WTC11 (cell line): ENCODE results near the gene HK2. TPM values are rescaled to one million over a fixed set of nuclear protein-coding genes. Genes with fewer than 3 reads are reported as not detected.

Experiments
- ATAC-seq: fragments of 200-7000 bp; cut with Tn5 transposase; 2 replicates; pipeline ENCODE4 v1.10.0; 2021; ENCODE audit warnings: mild to moderate bottlenecking, moderate library complexity
- CTCF ChIA-PET: fragments of 300-600 bp; sonication (Branson Sonifier 250); formaldehyde crosslinking; loops from one replicate; lab custom pipeline; 2021; ENCODE audit warnings: antibody characterized with exemption; lab: Charles Lee
- POLR2A ChIA-PET: fragments of 350-600 bp; sonication (Branson Sonifier 250); formaldehyde crosslinking; loops from one replicate; lab custom pipeline; 2021; ENCODE audit warnings: antibody characterized with exemption; lab: Charles Lee
- DNase-seq: peaks from one replicate; pipeline ENCODE4 v3.0.0; 2021; ENCODE audit warnings: low spot score
- H3K27ac Mint-ChIP-seq: 2 replicates; pipeline ENCODE4 v1.8.0; 2021; ENCODE audit warnings: mixed read lengths
- H3K27me3 Mint-ChIP-seq: 2 replicates; pipeline ENCODE4 v1.8.0; 2021; ENCODE audit warnings: low read depth, mild to moderate bottlenecking, moderate library complexity, mixed read lengths
- H3K36me3 Mint-ChIP-seq: 2 replicates; pipeline ENCODE4 v1.8.0; 2021; ENCODE audit warnings: mixed read lengths
- H3K4me1 Mint-ChIP-seq: 2 replicates; pipeline ENCODE4 v1.8.0; 2022; ENCODE audit warnings: mixed read lengths
- H3K4me3 Mint-ChIP-seq: 2 replicates; pipeline ENCODE4 v1.8.0; 2021; ENCODE audit warnings: mild to moderate bottlenecking, moderate library complexity, mixed read lengths
- H3K9me3 Mint-ChIP-seq: 2 replicates; pipeline ENCODE4 v1.8.0; 2021; ENCODE audit warnings: mixed read lengths
- AFF4 ChIP-seq: sonication (generic); formaldehyde crosslinking; IDR thresholded peaks from 2 replicates; pipeline ENCODE4 v1.8.1; 2023; ENCODE audit warnings: mild to moderate bottlenecking, missing genetic modification reagents, borderline replicate concordance
- CREB1 ChIP-seq: sonication (generic); formaldehyde crosslinking; IDR thresholded peaks from 2 replicates; pipeline ENCODE4 v1.8.0; 2023; ENCODE audit warnings: mild to moderate bottlenecking, missing genetic modification reagents
- E2F5 ChIP-seq: sonication (generic); formaldehyde crosslinking; IDR thresholded peaks from 2 replicates; pipeline ENCODE4 v1.8.1; 2022; ENCODE audit warnings: mild to moderate bottlenecking, moderate library complexity, missing genetic modification reagents
- ESRRA ChIP-seq: sonication (generic); formaldehyde crosslinking; IDR thresholded peaks from 2 replicates; pipeline ENCODE4 v1.8.1; 2022; ENCODE audit warnings: mild to moderate bottlenecking, missing genetic modification reagents, borderline replicate concordance
- FOXK1 ChIP-seq: sonication (generic); formaldehyde crosslinking; IDR thresholded peaks from 2 replicates; pipeline ENCODE4 v1.8.0; 2022; ENCODE audit warnings: mild to moderate bottlenecking, moderate library complexity, missing genetic modification reagents
- KAT7 ChIP-seq: sonication (generic); formaldehyde crosslinking; IDR thresholded peaks from 2 replicates; pipeline ENCODE4 v1.8.1; 2023; ENCODE audit warnings: missing genetic modification reagents, mild to moderate bottlenecking, borderline replicate concordance
- MXD4 ChIP-seq: fragments of 250-450 bp; sonication (Bioruptor Pico); IDR thresholded peaks from 2 replicates; pipeline ENCODE4 v1.8.0; 2021; ENCODE audit warnings: mild to moderate bottlenecking, moderate library complexity, borderline replicate concordance
- NFYB ChIP-seq: sonication (generic); formaldehyde crosslinking; conservative IDR thresholded peaks from 2 replicates; pipeline ENCODE4 v1.8.0; 2022; ENCODE audit warnings: low read depth, missing genetic modification reagents
- NR3C1 ChIP-seq: sonication (generic); formaldehyde crosslinking; conservative IDR thresholded peaks from 2 replicates; pipeline ENCODE4 v1.8.1; 2023; ENCODE audit warnings: low read depth, mild to moderate bottlenecking, missing genetic modification reagents
- PRRX2 ChIP-seq: fragments of 250-450 bp; sonication (Bioruptor Pico); IDR thresholded peaks from 2 replicates; pipeline ENCODE4 v1.8.0; 2021; ENCODE audit warnings: mild to moderate bottlenecking
- SMAD3 ChIP-seq: sonication (generic); formaldehyde crosslinking; IDR thresholded peaks from 2 replicates; pipeline ENCODE4 v1.8.0; 2022; ENCODE audit warnings: missing genetic modification reagents, mild to moderate bottlenecking, borderline replicate concordance
- SP1 ChIP-seq: sonication (generic); formaldehyde crosslinking; conservative IDR thresholded peaks from 2 replicates; pipeline ENCODE4 v1.8.1; 2022; ENCODE audit warnings: missing genetic modification reagents
- ZBTB21 ChIP-seq: sonication (generic); formaldehyde crosslinking; IDR thresholded peaks from 2 replicates; pipeline ENCODE4 v1.8.1; 2023; ENCODE audit warnings: mild to moderate bottlenecking, missing genetic modification reagents, borderline replicate concordance
- ZNF425 ChIP-seq: fragments of 250-450 bp; sonication (Bioruptor Pico); conservative IDR thresholded peaks from 2 replicates; pipeline ENCODE4 v1.9.0; 2021; ENCODE audit warnings: mild to moderate bottlenecking
- total RNA-seq: library from RNA; stranded (reverse); gene quantifications from 3 replicates; pipeline ENCODE4 v1.2.3, GENCODE V29; 2021
- TF ChIP-seq, protein P1 (sequence below): sonication (generic); formaldehyde crosslinking; IDR thresholded peaks from 2 replicates; pipeline ENCODE4 v1.8.0; 2022; ENCODE audit warnings: mild to moderate bottlenecking, missing genetic modification reagents
- TF ChIP-seq, protein P2 (sequence below): fragments of 250-450 bp; sonication (Bioruptor Pico); IDR thresholded peaks from 2 replicates; pipeline ENCODE4 v1.9.0; 2021; ENCODE audit warnings: mild to moderate bottlenecking, borderline replicate concordance
- TF ChIP-seq, protein P3 (sequence below): sonication (generic); formaldehyde crosslinking; IDR thresholded peaks from 2 replicates; pipeline ENCODE4 v1.8.0; 2022; ENCODE audit warnings: mild to moderate bottlenecking, missing genetic modification reagents
- TF ChIP-seq, protein P4 (sequence below): sonication (generic); formaldehyde crosslinking; IDR thresholded peaks from 2 replicates; pipeline ENCODE4 v1.8.1; 2023; ENCODE audit warnings: mild to moderate bottlenecking, missing genetic modification reagents, moderate library complexity
- TF ChIP-seq, protein P5 (sequence below): sonication (generic); formaldehyde crosslinking; conservative IDR thresholded peaks from 2 replicates; pipeline ENCODE4 v1.8.1; 2022; ENCODE audit warnings: mild to moderate bottlenecking, missing genetic modification reagents

HK2 gene
- total RNA-seq, 1 experiment from 2014 or later: 61.6 TPM

DNA sequence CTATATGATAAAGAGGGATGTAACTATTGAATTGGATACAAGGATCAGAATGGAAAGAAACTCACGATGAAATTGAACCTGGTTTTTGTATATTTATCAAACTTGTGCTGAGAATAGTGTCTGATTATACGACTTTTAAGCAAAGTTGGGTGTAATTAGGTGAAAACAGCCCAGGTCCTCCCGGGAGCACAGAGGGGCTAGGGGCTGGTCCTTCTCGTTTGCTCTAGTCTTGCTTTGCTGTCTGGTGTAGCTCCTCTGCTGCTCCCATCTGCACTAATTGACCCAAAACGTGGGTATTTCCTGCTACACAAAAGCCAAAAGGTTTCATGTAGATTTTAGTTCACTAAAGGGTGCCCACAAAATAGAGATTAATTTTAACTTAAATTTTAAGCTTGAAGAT lies 58.7 kb downstream of the HK2 start:
- H3K4me1 Mint-ChIP-seq: peaks cover 22% of the 10 kb centered on the region
- POLR2A ChIA-PET: no interaction called here
- TF ChIP-seq SP1: no peak
- no peak for TF ChIP-seq NFYB
- no peak for TF ChIP-seq AFF4 (CRISPR knock-in tag)
- TF ChIP-seq, protein P1, sequence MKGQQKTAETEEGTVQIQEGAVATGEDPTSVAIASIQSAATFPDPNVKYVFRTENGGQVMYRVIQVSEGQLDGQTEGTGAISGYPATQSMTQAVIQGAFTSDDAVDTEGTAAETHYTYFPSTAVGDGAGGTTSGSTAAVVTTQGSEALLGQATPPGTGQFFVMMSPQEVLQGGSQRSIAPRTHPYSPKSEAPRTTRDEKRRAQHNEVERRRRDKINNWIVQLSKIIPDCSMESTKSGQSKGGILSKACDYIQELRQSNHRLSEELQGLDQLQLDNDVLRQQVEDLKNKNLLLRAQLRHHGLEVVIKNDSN: no peak
- TF ChIP-seq SMAD3: no peak
- TF ChIP-seq MXD4 (CRISPR knock-in tag): no peak
- TF ChIP-seq ESRRA (CRISPR knock-in tag): no peak
- no peak for TF ChIP-seq KAT7 (CRISPR knock-in tag)
- no peak for TF ChIP-seq CREB1 (CRISPR knock-in tag)
- TF ChIP-seq, protein P2, sequence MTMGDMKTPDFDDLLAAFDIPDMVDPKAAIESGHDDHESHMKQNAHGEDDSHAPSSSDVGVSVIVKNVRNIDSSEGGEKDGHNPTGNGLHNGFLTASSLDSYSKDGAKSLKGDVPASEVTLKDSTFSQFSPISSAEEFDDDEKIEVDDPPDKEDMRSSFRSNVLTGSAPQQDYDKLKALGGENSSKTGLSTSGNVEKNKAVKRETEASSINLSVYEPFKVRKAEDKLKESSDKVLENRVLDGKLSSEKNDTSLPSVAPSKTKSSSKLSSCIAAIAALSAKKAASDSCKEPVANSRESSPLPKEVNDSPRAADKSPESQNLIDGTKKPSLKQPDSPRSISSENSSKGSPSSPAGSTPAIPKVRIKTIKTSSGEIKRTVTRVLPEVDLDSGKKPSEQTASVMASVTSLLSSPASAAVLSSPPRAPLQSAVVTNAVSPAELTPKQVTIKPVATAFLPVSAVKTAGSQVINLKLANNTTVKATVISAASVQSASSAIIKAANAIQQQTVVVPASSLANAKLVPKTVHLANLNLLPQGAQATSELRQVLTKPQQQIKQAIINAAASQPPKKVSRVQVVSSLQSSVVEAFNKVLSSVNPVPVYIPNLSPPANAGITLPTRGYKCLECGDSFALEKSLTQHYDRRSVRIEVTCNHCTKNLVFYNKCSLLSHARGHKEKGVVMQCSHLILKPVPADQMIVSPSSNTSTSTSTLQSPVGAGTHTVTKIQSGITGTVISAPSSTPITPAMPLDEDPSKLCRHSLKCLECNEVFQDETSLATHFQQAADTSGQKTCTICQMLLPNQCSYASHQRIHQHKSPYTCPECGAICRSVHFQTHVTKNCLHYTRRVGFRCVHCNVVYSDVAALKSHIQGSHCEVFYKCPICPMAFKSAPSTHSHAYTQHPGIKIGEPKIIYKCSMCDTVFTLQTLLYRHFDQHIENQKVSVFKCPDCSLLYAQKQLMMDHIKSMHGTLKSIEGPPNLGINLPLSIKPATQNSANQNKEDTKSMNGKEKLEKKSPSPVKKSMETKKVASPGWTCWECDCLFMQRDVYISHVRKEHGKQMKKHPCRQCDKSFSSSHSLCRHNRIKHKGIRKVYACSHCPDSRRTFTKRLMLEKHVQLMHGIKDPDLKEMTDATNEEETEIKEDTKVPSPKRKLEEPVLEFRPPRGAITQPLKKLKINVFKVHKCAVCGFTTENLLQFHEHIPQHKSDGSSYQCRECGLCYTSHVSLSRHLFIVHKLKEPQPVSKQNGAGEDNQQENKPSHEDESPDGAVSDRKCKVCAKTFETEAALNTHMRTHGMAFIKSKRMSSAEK: no peak
- no peak for TF ChIP-seq PRRX2 (CRISPR knock-in tag)
- TF ChIP-seq, protein P3, sequence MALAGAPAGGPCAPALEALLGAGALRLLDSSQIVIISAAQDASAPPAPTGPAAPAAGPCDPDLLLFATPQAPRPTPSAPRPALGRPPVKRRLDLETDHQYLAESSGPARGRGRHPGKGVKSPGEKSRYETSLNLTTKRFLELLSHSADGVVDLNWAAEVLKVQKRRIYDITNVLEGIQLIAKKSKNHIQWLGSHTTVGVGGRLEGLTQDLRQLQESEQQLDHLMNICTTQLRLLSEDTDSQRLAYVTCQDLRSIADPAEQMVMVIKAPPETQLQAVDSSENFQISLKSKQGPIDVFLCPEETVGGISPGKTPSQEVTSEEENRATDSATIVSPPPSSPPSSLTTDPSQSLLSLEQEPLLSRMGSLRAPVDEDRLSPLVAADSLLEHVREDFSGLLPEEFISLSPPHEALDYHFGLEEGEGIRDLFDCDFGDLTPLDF (CRISPR knock-in tag): no peak
- H3K36me3 Mint-ChIP-seq: peaks cover 81% of the 10 kb centered on the region
- CTCF ChIA-PET: no interaction called here
- no peak overlapping the region for H3K27ac Mint-ChIP-seq
- peaks cover 8% of the 10 kb centered on the region for H3K9me3 Mint-ChIP-seq
- ATAC-seq (no peak), DNase-seq (no peak)
- H3K4me3 Mint-ChIP-seq: no peak overlapping the region
- no peaks in the 10 kb centered on the region for H3K27me3 Mint-ChIP-seq

DNA sequence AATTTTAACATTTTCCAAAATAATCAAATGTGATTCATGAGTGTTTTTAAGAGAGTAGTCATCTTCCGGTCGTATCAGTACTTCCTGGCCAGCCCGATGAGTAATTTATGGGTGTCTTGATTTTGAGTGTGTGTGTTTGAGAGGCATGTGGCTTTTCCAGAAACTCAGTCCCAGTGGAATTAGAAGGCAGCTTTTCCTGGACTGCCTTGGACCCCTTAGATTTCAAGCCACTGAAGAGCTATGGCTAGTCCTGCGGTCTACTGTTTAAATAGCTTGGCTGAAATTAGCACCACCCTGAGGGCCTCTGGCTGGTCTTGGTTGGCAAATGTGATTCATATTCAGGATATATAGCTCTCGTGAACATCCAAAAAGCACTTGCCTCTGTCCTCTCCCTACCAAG lies 59.4 kb downstream of the HK2 start:
- POLR2A ChIA-PET: no interaction called here
- Mint-ChIP-seq H3K9me3 (peaks cover 8% of the 10 kb centered on the region), H3K27ac (no peak overlapping the region), H3K4me3 (no peak overlapping the region), H3K4me1 (peaks cover 22% of the 10 kb centered on the region), H3K36me3 (peaks cover 77% of the 10 kb centered on the region), H3K27me3 (no peaks in the 10 kb centered on the region)
- ATAC-seq (no peak), DNase-seq (no peak)
- CTCF ChIA-PET: no interaction called here
- TF ChIP-seq, protein P4, sequence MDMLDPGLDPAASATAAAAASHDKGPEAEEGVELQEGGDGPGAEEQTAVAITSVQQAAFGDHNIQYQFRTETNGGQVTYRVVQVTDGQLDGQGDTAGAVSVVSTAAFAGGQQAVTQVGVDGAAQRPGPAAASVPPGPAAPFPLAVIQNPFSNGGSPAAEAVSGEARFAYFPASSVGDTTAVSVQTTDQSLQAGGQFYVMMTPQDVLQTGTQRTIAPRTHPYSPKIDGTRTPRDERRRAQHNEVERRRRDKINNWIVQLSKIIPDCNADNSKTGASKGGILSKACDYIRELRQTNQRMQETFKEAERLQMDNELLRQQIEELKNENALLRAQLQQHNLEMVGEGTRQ (CRISPR knock-in tag): no peak
- TF ChIP-seq MXD4 (CRISPR knock-in tag) (no peak), NR3C1 (no peak), ZNF425 (CRISPR knock-in tag) (no peak), E2F5 (CRISPR knock-in tag) (no peak), NFYB (no peak), ZBTB21 (CRISPR knock-in tag) (no peak), FOXK1 (CRISPR knock-in tag) (no peak), PRRX2 (CRISPR knock-in tag) (no peak)
- TF ChIP-seq, protein P5, sequence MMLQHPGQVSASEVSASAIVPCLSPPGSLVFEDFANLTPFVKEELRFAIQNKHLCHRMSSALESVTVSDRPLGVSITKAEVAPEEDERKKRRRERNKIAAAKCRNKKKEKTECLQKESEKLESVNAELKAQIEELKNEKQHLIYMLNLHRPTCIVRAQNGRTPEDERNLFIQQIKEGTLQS (CRISPR knock-in tag): no peak
